Activated T-helper 17 cell treated with anti-CD3 and anti-CD28 coated beads, Interleukin-2, amount 50 U/mL, for 72 hours (primary cell): Measurements from ENCODE around the gene BRF1. TPM values are rescaled to one million over a fixed set of nuclear protein-coding genes. Genes with fewer than 3 reads are reported as not detected.
A peak's percentile ranks its signal among the peaks of the same experiment; 100 is the strongest.
"Not testable (repeated sequence)": the region's sequence is repeated elsewhere in the genome, so short reads cannot be mapped to it uniquely, and the experiment has no call there.

Experiments used
- ATAC-seq: fragments of 150-1000 bp; cut with Tn5 transposase; replicated peaks from 2 replicates; pipeline ENCODE4 v1.10.0; 2021; ENCODE audit warnings: mild to moderate bottlenecking, moderate library complexity
- H3K27ac Mint-ChIP-seq: one replicate; pipeline ENCODE4 v1.8.0; 2022; ENCODE audit warnings: mixed read lengths
- H3K27me3 Mint-ChIP-seq: one replicate; pipeline ENCODE4 v1.8.0; 2022; ENCODE audit warnings: mixed read lengths
- H3K36me3 Mint-ChIP-seq: one replicate; pipeline ENCODE4 v1.8.0; 2022; ENCODE audit warnings: low read depth, mild to moderate bottlenecking, mixed read lengths
- H3K4me1 Mint-ChIP-seq: one replicate; pipeline ENCODE4 v1.8.0; 2022; ENCODE audit warnings: mixed read lengths
- H3K4me3 Mint-ChIP-seq: one replicate; pipeline ENCODE4 v1.8.0; 2022; ENCODE audit warnings: mild to moderate bottlenecking, mixed read lengths
- H3K9me3 Mint-ChIP-seq: one replicate; pipeline ENCODE4 v1.8.0; 2022; ENCODE audit warnings: mixed read lengths
- total RNA-seq, 2 donors: library from RNA; stranded (reverse); gene quantifications; one replicate each; pipeline ENCODE4 v1.2.3, GENCODE V29; 2022

The BRF1 gene
- total RNA-seq, 2 donors from 2014 or later = 28.6 to 35.1 TPM

DNA sequence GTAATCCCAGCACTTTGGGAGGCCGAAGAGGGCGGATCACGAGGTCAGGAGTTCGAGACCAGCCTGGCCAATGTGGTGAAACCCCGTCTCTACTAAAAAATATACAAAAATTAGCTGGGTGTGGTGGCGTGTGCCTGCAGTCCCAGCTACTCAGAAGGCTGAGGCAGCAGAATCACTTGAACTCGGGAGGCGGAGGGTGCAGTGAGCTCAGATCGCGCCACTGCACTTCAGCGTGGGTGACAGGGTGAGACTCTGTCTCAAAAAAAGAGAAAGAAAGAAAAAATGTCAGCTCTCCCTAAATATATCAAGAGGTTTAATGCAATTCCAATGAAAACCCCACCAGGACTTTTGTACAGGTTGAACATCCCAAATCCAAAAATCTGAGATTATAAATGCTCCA is 3.5 kb downstream of the BRF1 start:
- H3K27me3 Mint-ChIP-seq, H3K9me3 Mint-ChIP-seq: not testable (repeated sequence)

DNA sequence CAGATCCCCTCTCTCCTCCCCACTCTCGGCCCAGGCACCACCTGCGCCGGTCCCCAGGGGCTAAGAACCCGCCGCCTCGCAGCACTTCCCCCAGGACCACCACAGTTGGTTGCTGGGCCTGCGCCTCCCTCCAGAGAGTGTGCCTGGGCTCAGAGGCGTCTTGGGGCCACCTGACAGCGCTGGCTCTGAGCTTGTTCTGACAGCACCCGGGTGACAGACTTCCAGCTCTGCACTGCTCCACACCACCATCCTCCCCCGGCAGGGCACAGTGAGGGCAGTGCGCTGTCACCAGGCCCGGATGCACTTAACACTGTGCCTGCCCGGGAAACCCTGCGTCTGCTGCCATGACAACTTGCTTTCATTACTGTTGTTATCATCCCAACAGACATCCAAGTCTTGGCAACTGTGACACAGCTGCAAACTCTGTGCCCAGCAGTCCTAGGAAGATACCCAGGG is 6.6 kb downstream of the BRF1 start:
- Mint-ChIP-seq H3K36me3 (peaks cover 5% of the 10 kb centered on the region), H3K27ac (peak overlapping the region; percentile 93), H3K4me3 (peak overlapping the region; percentile 70), H3K27me3 (no peaks in the 10 kb centered on the region), H3K9me3 (no peaks in the 10 kb centered on the region), H3K4me1 (peaks cover 17% of the 10 kb centered on the region)
- ATAC-seq = peak; percentile 88

More for the DNA sequence above, 3.5 kb downstream of the BRF1 start:
- not testable (repeated sequence) for H3K36me3 Mint-ChIP-seq, H3K27ac Mint-ChIP-seq, ATAC-seq, H3K4me3 Mint-ChIP-seq
- peaks cover 18% of the 10 kb centered on the region for H3K4me1 Mint-ChIP-seq

DNA sequence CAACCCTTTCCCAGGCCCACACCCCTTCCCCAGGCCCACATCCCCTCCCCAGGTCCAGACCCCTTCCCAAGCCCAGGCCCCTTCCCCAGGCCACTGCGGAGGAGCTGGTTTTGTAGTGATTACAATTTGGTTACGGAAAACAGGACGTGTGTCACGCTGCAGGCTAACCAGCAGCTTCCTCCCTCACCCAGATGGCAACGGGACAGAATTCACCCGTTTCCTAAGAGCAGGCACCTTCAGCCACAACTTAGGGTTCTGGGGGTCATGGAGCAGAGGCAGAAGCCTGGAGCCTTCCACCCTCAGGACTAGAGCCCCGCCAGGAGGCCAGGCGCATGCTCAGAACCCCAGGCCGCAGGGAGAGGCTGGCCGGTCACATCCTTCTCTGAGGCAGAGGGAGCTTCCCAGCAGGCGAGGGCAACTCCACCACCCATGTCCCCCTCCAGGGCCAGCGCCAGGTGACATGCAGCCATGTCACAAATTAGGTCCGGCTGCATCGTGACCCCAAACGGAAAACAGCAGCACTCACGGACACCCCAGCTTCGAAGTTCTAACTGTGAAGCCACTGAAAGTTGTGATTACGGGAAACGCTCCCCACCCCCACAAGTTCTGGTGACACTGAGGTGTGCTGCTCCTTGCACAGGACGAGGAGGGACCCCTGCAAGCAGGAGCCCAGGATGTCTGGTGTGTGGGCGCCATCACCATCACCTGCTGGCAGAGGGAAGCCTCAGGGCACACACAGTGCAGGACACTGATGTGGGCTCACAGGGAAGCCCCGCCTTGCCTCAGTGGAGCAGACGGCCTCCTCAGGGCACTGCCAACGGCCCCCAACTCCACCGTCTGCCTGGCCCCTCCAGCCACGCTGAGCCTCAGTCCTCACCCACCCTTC is 7.7 kb downstream of the BRF1 start:
- peak overlapping the region; percentile 77 for H3K27ac Mint-ChIP-seq
- peaks cover 16% of the 10 kb centered on the region for H3K4me1 Mint-ChIP-seq
- no peaks in the 10 kb centered on the region for H3K27me3 Mint-ChIP-seq
- H3K9me3 Mint-ChIP-seq = no peaks in the 10 kb centered on the region
- peaks cover 5% of the 10 kb centered on the region for H3K36me3 Mint-ChIP-seq
- ATAC-seq = peak; percentile 66
- peak overlapping the region; percentile 70 for H3K4me3 Mint-ChIP-seq

DNA sequence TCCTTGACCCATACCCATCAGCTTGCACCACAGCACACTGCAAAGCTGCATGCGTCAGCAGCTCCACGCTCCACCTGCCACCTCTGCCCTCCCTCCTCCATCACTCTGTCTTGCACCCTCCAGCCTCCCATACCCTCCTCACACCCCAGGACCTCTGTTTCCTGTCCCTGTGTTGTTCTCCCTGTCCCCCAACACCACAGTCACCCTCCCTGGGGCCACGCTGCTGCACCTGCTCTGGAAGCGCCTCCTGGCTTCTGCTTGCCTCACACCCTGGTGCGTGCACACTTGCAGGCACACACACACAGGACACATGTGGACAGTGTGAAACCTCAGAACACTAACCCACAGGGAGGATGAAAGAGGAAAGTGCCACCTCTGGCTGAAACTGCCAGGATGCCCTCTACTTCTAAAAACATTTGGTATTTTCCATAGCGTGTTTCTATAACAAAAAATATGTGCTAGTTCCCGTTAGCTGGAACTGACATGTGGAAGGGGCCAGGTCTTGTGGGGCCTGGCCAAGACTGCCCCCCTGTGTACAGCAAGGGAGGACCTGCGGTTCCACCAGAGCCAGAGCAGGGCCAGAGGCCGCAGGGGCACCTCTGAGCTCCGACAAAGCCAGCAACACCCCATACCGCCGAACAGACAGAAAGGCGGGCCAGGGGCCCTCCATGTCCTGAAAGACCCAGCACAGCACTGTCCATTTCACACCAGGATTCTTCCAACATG is 10.0 kb downstream of the BRF1 start:
- Mint-ChIP-seq H3K9me3 (no peaks in the 10 kb centered on the region), H3K27me3 (no peaks in the 10 kb centered on the region), H3K4me3 (no peak overlapping the region), H3K27ac (peak overlapping the region; percentile 64), H3K36me3 (peaks cover 7% of the 10 kb centered on the region), H3K4me1 (peaks cover 17% of the 10 kb centered on the region)
- ATAC-seq = no peak

DNA sequence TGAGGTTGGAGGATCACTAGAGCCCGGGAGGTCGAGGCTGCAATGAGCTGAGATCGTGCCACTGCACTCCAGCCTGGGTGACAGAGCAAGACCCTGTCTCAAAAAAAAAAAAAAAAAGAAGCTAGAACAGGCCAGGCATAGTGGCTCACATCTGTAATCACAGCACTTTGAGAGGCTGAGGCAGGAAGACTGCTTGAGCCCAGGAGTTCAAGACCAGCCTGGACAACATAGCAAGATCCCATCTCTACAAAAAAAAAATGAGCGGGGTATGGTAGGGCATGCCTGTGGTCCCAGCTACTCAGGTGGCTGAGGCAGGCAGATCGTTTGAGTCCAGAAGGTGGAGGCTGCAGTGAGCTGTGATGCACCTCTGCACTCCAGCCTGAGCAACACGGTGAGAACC is 11.9 kb downstream of the BRF1 start:
- peaks cover 15% of the 10 kb centered on the region for H3K4me1 Mint-ChIP-seq
- not testable (repeated sequence) for H3K27ac Mint-ChIP-seq, H3K27me3 Mint-ChIP-seq, H3K4me3 Mint-ChIP-seq, ATAC-seq, H3K9me3 Mint-ChIP-seq
- H3K36me3 Mint-ChIP-seq = peaks cover 17% of the 10 kb centered on the region

DNA sequence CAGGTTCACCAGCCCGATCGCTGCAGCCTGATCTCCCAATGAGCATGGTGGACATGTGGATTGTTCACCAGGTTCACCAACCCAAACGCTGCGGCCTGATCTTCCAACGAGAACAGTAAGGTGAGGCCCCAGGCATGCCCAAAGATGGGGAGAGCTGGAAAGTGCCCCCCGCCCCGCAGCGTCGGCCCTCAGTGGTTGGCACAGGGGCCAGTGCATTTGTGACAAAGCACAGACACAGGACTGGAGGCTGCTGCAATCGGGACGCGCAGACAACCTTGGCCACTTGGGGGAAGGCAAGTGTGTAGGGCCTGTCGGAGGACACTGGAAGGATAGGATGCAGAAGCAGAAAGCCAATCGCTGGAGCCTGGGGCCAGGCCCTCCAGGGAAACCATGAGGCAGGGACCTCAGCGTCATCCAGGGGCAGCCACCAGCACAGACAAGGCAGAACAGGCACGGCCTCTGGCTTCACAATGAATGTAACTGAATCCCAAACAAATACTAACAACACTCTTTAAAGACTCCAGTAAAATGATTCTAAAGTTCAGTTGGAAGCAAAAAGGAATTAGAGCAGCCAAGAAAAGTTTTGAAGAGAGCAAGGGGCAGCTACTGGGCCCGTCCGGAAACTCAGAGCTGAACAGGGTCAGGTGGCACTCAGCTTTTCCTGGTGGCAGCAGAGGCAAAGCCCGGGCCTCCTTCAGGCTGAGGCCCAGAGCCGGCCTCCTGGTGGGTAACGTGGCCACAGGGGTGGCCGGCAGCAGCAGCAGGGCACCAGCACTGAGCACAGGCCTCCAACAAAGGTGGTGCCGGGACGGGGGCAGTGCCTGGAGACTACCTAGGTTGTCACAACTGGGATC is 13.3 kb downstream of the BRF1 start:
- Mint-ChIP-seq H3K27ac (peak overlapping the region; percentile 46), H3K27me3 (no peaks in the 10 kb centered on the region), H3K36me3 (peaks cover 17% of the 10 kb centered on the region), H3K4me3 (no peak overlapping the region), H3K9me3 (no peaks in the 10 kb centered on the region), H3K4me1 (peaks cover 21% of the 10 kb centered on the region)
- no peak for ATAC-seq

DNA sequence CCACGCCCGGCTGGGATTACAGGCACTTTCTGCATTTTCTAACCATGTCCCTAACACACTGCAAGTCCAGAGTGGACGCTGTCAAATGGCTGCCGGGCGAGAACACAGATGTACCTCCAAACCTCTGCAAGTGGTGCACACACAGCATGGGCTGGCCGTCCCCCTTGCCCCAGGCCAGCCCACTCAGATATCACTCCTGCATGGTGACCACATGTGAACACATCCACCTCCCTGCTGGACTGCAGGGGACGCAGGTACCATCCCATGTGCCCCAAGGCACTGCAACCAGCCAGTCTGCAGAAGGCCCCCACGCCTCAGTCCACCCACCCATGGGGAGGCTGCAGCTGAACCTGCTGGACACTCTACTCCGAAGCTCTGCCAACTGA is 14.0 kb downstream of the BRF1 start:
- ATAC-seq = no peak
- H3K27ac Mint-ChIP-seq = no peak overlapping the region
- peaks cover 17% of the 10 kb centered on the region for H3K36me3 Mint-ChIP-seq
- H3K9me3 Mint-ChIP-seq = no peaks in the 10 kb centered on the region
- no peaks in the 10 kb centered on the region for H3K27me3 Mint-ChIP-seq
- peaks cover 28% of the 10 kb centered on the region for H3K4me1 Mint-ChIP-seq
- no peak overlapping the region for H3K4me3 Mint-ChIP-seq

DNA sequence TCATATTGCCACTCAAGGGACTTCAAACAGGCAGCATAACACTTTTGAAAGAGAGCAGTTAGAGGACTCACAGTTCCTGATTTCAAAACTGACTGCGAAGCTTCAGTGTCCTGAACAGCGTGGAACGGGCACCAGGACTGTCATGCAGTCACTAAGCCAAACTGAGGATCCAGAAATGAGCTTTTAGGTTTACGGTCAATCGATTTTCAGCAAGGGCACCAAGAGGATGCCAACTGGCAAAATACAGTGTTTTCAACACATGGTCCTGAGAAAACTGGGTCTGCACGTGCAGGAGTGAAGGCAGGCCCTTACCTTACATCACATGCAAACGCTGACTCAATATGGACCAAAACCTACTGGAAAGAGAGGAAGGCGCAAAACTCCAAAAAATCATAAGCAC is 15.6 kb downstream of the BRF1 start:
- no peak for ATAC-seq
- Mint-ChIP-seq H3K4me1 (peaks cover 25% of the 10 kb centered on the region), H3K4me3 (no peak overlapping the region), H3K27me3 (no peaks in the 10 kb centered on the region), H3K9me3 (no peaks in the 10 kb centered on the region), H3K27ac (peak overlapping the region; percentile 17), H3K36me3 (peaks cover 17% of the 10 kb centered on the region)

DNA sequence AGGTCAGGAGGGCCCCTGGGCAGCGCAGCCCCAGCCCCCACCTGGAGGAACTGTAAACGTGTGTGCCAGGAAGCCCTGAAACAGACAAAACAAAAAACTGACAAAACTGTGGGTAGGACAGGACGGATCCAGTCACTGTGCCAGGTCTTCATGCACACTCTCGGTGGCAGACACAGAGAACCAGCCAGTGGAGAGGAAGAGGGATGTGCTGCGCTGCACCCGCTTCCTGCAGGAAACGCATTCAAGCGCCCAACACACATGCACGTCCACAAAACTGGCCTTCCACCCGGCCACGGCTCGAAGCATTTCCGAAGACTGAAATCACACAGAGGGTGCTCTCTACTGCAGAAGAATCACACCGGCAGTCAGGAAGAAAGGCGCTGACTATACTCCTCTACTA is 16.9 kb downstream of the BRF1 start:
- no peaks in the 10 kb centered on the region for H3K9me3 Mint-ChIP-seq
- peak overlapping the region; percentile 59 for H3K27ac Mint-ChIP-seq
- peak overlapping the region; percentile 16 for H3K4me3 Mint-ChIP-seq
- peak; percentile 40 for ATAC-seq
- H3K4me1 Mint-ChIP-seq = peaks cover 25% of the 10 kb centered on the region
- no peaks in the 10 kb centered on the region for H3K27me3 Mint-ChIP-seq
- H3K36me3 Mint-ChIP-seq = peaks cover 17% of the 10 kb centered on the region

DNA sequence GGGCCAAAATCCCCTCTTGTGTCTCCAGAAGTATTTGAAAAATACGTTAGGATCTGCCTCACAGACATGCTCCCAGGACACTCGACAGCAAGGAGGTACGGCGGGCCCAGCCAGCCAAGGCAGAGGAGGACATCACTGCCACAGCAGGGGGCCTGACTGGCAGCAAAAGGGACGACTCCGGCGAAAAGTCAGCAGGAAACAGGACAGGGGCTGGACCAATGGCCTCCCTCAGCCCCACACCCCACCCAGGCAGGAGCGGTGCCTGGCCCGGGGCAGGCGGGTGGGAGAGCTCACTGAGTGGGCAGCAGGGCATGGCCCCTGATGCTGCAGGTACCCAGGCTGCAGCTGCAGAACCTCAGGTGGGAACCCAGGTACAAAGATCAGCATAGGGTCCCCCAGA is 17.8 kb downstream of the BRF1 start:
- Mint-ChIP-seq H3K4me1 (peaks cover 25% of the 10 kb centered on the region), H3K36me3 (peaks cover 17% of the 10 kb centered on the region), H3K4me3 (no peak overlapping the region), H3K27ac (no peak overlapping the region), H3K27me3 (no peaks in the 10 kb centered on the region), H3K9me3 (no peaks in the 10 kb centered on the region)
- no peak for ATAC-seq

DNA sequence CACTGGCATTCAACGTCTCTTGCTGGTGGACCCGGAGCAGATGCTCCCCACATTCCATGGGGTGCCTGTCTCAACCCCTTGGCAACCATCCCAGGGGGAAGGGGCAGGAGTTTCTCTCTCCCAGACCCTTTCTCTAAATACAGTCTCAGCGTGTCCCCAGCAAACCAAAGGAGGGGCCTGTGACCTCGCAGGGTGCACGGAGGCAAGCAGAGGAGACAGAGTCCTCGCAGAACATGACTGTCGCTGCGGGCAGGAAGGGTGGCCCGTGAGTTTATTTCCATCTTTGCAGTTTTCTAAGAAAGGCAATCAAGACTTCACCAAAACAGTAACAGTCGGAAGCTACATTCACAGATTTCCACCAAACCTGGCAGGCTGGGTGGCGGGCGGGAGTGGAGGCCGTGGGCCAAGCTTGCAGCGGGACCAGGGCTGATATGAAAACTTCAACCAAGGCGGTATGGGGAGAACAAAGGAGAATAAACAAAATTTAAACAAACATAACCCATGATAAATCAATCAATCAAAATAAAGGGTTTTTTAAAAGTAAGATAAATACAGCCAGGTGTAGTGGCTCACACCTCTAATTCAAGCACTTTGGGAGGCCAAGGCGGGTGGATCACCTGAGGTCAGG is 18.6 kb downstream of the BRF1 start:
- H3K36me3 Mint-ChIP-seq = peaks cover 17% of the 10 kb centered on the region
- no peaks in the 10 kb centered on the region for H3K27me3 Mint-ChIP-seq
- H3K4me1 Mint-ChIP-seq = peaks cover 25% of the 10 kb centered on the region
- H3K27ac Mint-ChIP-seq = peak overlapping the region; percentile 1
- no peak for ATAC-seq
- no peaks in the 10 kb centered on the region for H3K9me3 Mint-ChIP-seq
- no peak overlapping the region for H3K4me3 Mint-ChIP-seq

DNA sequence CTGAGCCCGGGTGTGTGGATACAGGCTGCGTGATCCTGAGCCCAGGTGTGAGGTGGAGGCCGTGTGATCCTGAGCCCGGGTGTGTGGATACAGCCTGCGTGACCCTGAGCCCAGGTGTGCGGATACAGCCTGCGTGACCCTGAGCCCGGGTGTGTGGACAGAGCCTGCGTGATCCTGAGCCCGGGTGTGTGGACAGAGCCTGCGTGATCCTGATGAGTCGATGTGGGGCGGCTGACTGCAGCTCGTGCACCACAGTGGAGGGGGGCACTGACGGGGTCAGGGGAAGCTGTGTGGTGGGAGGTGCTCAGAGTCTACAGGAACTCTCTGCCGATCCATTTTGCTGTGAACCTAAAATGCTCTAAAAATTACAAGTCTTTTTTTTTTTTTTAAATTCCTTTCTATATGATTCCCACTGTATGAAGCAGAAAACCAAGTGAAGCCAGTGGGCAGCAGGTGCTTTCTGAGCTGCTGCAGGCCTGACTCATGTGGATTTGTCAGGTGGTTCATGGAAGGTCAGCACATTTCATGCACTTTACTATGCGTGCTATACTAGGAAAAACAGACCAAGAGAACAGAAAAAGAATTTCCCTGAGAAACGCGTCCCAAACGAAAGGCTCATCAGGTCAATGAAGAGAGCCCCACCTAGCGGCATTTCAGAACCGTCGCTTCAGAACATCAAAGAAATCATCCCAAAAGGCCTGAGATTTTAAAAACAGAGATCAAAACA is 19.3 kb downstream of the BRF1 start:
- H3K27ac Mint-ChIP-seq = peak overlapping the region; percentile 1
- peaks cover 17% of the 10 kb centered on the region for H3K36me3 Mint-ChIP-seq
- no peaks in the 10 kb centered on the region for H3K27me3 Mint-ChIP-seq
- no peaks in the 10 kb centered on the region for H3K9me3 Mint-ChIP-seq
- peak; percentile 39 for ATAC-seq
- H3K4me1 Mint-ChIP-seq = peaks cover 25% of the 10 kb centered on the region
- no peak overlapping the region for H3K4me3 Mint-ChIP-seq

DNA sequence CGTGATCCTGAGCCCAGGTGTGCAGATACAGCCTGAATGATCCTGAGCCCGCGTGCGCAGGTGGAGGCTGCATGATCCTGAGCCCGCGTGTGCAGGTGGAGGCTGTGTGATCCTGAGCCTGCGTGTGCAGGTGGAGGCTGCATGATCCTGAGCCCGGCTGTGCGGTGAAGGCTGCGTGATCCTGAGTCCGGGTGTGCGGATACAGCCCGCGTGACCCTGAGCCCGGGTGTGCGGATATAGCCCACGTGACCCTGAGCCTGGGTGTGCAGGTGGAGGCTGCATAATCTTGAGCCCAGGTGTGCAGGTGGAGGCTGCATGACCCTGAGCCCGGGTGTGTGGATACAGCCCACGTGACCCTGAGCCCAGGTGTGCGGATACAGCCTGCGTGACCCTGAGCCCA is 20.3 kb downstream of the BRF1 start:
- H3K27ac Mint-ChIP-seq = no peak overlapping the region
- ATAC-seq = no peak
- no peaks in the 10 kb centered on the region for H3K27me3 Mint-ChIP-seq
- peaks cover 13% of the 10 kb centered on the region for H3K36me3 Mint-ChIP-seq
- H3K4me1 Mint-ChIP-seq = peaks cover 21% of the 10 kb centered on the region
- H3K4me3 Mint-ChIP-seq = no peak overlapping the region
- H3K9me3 Mint-ChIP-seq = no peaks in the 10 kb centered on the region
